Dermis microvascular lymphatic vessel endothelial cell (primary cell): ENCODE results near the gene TNFRSF19. TPM values are rescaled to one million over a fixed set of nuclear protein-coding genes. Genes with fewer than 3 reads are reported as not detected.

ENCODE experiments used
- DNase-seq, 2 donors: peaks; one replicate each; pipeline versions ENCODE4 v3.0.0 to v3.0.0-alpha.2; 2010; ENCODE audit warnings: low read depth in 2 of 2
- total RNA-seq: library from RNA; depleted of rRNA; stranded (reverse); fragments of >200 nt; gene quantifications from 2 replicates; pipeline ENCODE4 v1.2.1, GENCODE V29; 2014

The TNFRSF19 gene
- total RNA-seq, 1 donor from 2014 or later, result under 0.01 TPM

- no peak for DNase-seq
Measured at GRCh38 chr13:23600534-23600933, 30.3 kb downstream of the TNFRSF19 start.

- no peak for DNase-seq
Measured at GRCh38 chr13:23605831-23606230, 35.6 kb downstream of the TNFRSF19 start.

GRCh38 chr13:23608138-23608537 is 37.9 kb downstream of the TNFRSF19 start:
- no peak for DNase-seq

- DNase-seq, result peak; percentile 55 to 91
Measured at GRCh38 chr13:23608701-23609413, 38.6 kb downstream of the TNFRSF19 start.

- DNase-seq, result peak in 1 of 2 donors; percentile 63
Measured at GRCh38 chr13:23609414-23609760, 39.2 kb downstream of the TNFRSF19 start.

GRCh38 chr13:23609874-23610576 is 39.8 kb downstream of the TNFRSF19 start:
- DNase-seq, result no peak

GRCh38 chr13:23610966-23611491 is 40.8 kb downstream of the TNFRSF19 start:
- peak in 1 of 2 donors; percentile 49 for DNase-seq

GRCh38 chr13:23612182-23612581 is 42.0 kb downstream of the TNFRSF19 start:
- no peak for DNase-seq

- DNase-seq, result no peak
Measured at GRCh38 chr13:23612731-23613130, 42.5 kb downstream of the TNFRSF19 start.

GRCh38 chr13:23613596-23613995 is 43.4 kb downstream of the TNFRSF19 start:
- no peak for DNase-seq

GRCh38 chr13:23615395-23616081 is 45.3 kb downstream of the TNFRSF19 start:
- no peak for DNase-seq

- no peak for DNase-seq
Measured at GRCh38 chr13:23616228-23616627, 46.0 kb downstream of the TNFRSF19 start.

GRCh38 chr13:23617551-23618024 is 47.4 kb downstream of the TNFRSF19 start:
- no peak for DNase-seq

GRCh38 chr13:23618341-23618740 is 48.1 kb downstream of the TNFRSF19 start:
- peak in 1 of 2 donors; percentile 57 for DNase-seq

GRCh38 chr13:23619068-23619855 is 49.0 kb downstream of the TNFRSF19 start:
- peak; percentile 23 to 54 for DNase-seq

- DNase-seq, result no peak
Measured at GRCh38 chr13:23620211-23620610, 50.0 kb downstream of the TNFRSF19 start.

GRCh38 chr13:23620613-23621315 is 50.6 kb downstream of the TNFRSF19 start:
- DNase-seq, result no peak

- DNase-seq, result peak in 1 of 2 donors; percentile 49
Measured at GRCh38 chr13:23621316-23621645, 51.1 kb downstream of the TNFRSF19 start.

- DNase-seq, result no peak
Measured at GRCh38 chr13:23622985-23623384, 52.8 kb downstream of the TNFRSF19 start.

- no peak for DNase-seq
Measured at GRCh38 chr13:23623394-23623793, 53.2 kb downstream of the TNFRSF19 start.

GRCh38 chr13:23626700-23627099 is 56.5 kb downstream of the TNFRSF19 start:
- DNase-seq, result no peak
